Parathyroid adenoma (tissue), 2 donors: ENCODE measurements around the gene SLC50A1.

ENCODE experiments used
- H2AFZ ChIP-seq: fragments of 300-600 bp; sonication (generic); one replicate; pipeline ENCODE4 v1.7.0; 2017; ENCODE audit warnings: antibody characterized with exemption, mild to moderate bottlenecking
- H3K27ac ChIP-seq: fragments of 300-600 bp; sonication (generic); one replicate; pipeline ENCODE4 v1.7.0; 2017
- H3K27me3 ChIP-seq: fragments of 300-600 bp; sonication (generic); one replicate; pipeline ENCODE4 v1.7.0; 2017; ENCODE audit warnings: low read length; ENCODE audit not compliant: control insufficient read depth, insufficient read depth
- H3K36me3 ChIP-seq: fragments of 300-600 bp; sonication (generic); one replicate; pipeline ENCODE4 v1.7.0; 2017; ENCODE audit warnings: low read length; ENCODE audit not compliant: control insufficient read depth, insufficient read depth
- H3K4me1 ChIP-seq: fragments of 300-600 bp; sonication (generic); one replicate; pipeline ENCODE4 v1.7.0; 2017; ENCODE audit warnings: control low read depth
- H3K4me2 ChIP-seq: fragments of 300-600 bp; sonication (generic); one replicate; pipeline ENCODE4 v1.7.0; 2017; ENCODE audit warnings: low read length
- H3K4me3 ChIP-seq: fragments of 300-600 bp; sonication (generic); one replicate; pipeline ENCODE4 v1.7.0; 2017; ENCODE audit warnings: low read depth, low read length
- H3K79me2 ChIP-seq: fragments of 300-600 bp; sonication (generic); one replicate; pipeline ENCODE4 v1.7.0; 2017; ENCODE audit warnings: control low read depth
- H3K9ac ChIP-seq: fragments of 300-600 bp; sonication (generic); one replicate; pipeline ENCODE4 v1.7.0; 2017; ENCODE audit warnings: mild to moderate bottlenecking
- H3K9me3 ChIP-seq: fragments of 300-600 bp; sonication (generic); one replicate; pipeline ENCODE4 v1.7.0; 2017; ENCODE audit warnings: low read length; ENCODE audit not compliant: control insufficient read depth
- TF ChIP-seq, protein P1 (sequence below): fragments of 300-600 bp; sonication (generic); IDR thresholded peaks from one replicate; pipeline ENCODE4 v1.7.0; 2017; ENCODE audit warnings: antibody characterized with exemption, mild to moderate bottlenecking
- donor health status: primary hyperparathyroidism.

SLC50A1 gene

DNA sequence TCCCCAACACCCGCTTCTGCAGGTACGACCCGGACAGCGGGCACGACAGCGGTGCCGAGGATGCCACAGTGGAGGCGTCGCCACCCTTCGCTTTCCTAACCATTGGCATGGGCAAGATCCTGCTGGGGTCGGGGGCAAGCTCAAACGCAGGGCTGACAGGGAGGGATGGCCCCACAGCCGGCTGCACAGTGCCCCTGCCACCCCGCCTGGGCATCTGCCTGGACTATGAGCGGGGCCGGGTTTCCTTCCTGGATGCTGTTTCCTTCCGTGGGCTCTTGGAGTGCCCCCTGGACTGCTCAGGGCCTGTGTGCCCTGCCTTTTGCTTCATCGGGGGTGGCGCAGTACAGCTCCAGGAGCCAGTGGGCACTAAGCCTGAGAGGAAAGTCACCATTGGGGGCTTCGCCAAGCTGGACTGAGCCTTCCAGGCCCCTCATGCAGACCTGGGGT is 48.1 kb downstream of the SLC50A1 start:
- no peaks in the 10 kb centered on the region for H3K27me3 ChIP-seq
- no peak overlapping the region for H3K4me2 ChIP-seq
- TF ChIP-seq, protein P1, sequence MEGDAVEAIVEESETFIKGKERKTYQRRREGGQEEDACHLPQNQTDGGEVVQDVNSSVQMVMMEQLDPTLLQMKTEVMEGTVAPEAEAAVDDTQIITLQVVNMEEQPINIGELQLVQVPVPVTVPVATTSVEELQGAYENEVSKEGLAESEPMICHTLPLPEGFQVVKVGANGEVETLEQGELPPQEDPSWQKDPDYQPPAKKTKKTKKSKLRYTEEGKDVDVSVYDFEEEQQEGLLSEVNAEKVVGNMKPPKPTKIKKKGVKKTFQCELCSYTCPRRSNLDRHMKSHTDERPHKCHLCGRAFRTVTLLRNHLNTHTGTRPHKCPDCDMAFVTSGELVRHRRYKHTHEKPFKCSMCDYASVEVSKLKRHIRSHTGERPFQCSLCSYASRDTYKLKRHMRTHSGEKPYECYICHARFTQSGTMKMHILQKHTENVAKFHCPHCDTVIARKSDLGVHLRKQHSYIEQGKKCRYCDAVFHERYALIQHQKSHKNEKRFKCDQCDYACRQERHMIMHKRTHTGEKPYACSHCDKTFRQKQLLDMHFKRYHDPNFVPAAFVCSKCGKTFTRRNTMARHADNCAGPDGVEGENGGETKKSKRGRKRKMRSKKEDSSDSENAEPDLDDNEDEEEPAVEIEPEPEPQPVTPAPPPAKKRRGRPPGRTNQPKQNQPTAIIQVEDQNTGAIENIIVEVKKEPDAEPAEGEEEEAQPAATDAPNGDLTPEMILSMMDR, result no peak
- no peak overlapping the region for H3K4me3 ChIP-seq
- H2AFZ ChIP-seq, result no peak overlapping the region
- H3K27ac ChIP-seq, result no peak overlapping the region
- H3K79me2 ChIP-seq, result no peaks in the 10 kb centered on the region
- H3K4me1 ChIP-seq, result no peaks in the 10 kb centered on the region
- no peaks in the 10 kb centered on the region for H3K9me3 ChIP-seq
- H3K36me3 ChIP-seq, result no peaks in the 10 kb centered on the region
- H3K9ac ChIP-seq, result no peak overlapping the region

DNA sequence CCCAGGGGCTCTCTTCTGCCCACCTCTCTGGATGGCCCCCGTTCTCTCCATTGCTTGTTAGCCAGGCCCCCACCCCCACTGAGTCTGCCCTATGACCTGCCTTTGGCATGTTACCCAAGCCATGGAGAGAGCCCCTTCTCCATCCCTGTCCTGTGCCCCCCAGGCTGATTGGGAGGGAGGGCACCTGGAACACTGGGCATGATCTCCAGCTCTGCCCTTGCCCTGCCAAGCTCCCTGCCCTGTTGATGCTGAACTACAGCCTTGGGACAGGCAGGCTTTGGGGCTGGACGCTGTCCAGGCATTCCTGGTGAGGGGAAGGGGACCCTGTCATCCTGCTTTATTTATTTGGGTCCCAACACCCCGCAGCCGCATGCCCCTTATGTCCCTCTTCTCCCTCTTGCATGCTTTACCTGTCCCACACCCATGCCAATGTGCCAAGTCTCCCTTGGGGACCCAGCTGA is 48.7 kb downstream of the SLC50A1 start:
- Histone ChIP-seq H3K4me1 (no peaks in the 10 kb centered on the region), H3K4me3 (no peak overlapping the region), H3K9ac (no peak overlapping the region), H3K27ac (no peak overlapping the region), H3K27me3 (no peaks in the 10 kb centered on the region), H3K79me2 (no peaks in the 10 kb centered on the region), H3K36me3 (no peaks in the 10 kb centered on the region), H3K4me2 (no peak overlapping the region), H2AFZ (no peak overlapping the region), H3K9me3 (no peaks in the 10 kb centered on the region)
- TF ChIP-seq, protein P1, result no peak

DNA sequence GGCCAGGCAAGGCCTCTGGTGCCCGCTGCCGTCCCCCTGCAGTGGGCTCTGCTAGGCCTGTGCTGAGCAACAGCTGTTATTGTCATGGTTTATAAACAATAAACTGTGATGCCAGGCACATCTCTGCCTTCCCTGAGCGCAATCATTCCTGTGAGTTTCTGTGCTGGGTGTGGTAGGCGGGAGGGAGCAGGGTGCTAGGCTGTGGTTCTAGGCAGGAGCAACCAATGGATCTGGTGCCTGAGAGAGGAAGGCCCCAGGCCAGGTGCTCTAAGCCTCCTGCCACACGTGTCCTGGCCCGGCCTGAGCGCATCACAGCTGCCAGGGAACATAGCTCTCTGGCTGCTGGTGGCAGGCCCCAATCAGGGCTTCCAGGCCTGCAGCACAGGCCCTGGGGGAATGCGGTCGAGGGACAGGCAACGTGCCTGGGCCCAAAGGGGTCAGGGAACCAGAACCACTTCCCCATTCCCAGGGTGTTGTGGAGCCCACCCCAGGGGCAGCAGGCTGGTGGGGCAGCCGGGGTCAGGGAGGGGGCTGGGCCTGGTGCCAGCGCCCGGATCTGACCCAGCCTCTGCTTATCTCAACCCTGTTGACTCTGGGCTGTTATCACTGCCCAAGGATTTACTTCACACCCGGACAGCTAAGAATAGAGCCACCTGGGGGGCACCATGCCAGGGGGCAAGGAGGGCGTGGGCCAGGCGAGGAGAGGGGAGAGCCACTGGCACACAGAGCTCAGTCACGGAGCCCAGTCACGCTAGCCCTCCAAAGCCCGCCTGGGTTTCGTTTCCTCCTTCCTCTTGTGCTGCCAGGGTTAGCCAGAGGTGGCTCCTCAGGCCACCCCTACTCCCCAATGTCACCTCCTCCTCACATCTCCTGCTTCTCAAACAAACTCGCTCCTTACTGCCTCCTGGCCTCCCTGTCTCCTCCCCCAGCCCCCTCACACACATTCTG is 49.5 kb downstream of the SLC50A1 start:
- Histone ChIP-seq H3K27me3 (no peaks in the 10 kb centered on the region), H3K79me2 (no peaks in the 10 kb centered on the region), H3K27ac (no peak overlapping the region), H3K4me2 (no peak overlapping the region), H3K9me3 (no peaks in the 10 kb centered on the region), H2AFZ (no peak overlapping the region), H3K9ac (no peak overlapping the region), H3K36me3 (no peaks in the 10 kb centered on the region), H3K4me1 (no peaks in the 10 kb centered on the region), H3K4me3 (no peak overlapping the region)
- TF ChIP-seq, protein P1, result no peak

DNA sequence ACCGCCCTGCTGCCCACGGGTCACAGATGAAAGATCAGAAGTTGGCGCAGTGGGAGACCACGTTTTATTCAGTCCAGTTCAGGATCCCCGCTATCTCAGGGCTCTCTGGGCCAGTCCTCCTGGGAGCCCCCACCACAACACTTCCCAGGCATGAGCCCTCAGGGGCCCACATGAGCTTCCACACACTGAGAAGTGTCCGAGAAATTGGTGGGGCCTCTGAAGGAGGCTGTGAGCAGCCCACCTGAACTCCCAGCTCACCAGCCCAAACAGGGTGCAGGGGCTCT is 50.1 kb downstream of the SLC50A1 start:
- Histone ChIP-seq H3K27me3 (no peaks in the 10 kb centered on the region), H3K79me2 (no peaks in the 10 kb centered on the region), H2AFZ (no peak overlapping the region), H3K9ac (no peak overlapping the region), H3K4me3 (no peak overlapping the region), H3K4me2 (no peak overlapping the region), H3K9me3 (no peaks in the 10 kb centered on the region), H3K36me3 (no peaks in the 10 kb centered on the region), H3K4me1 (no peaks in the 10 kb centered on the region), H3K27ac (no peak overlapping the region)
- TF ChIP-seq, protein P1, result no peak
